B cell (primary cell): Measurements from ENCODE around the gene TWNK.

Experiments
- CTCF ChIP-seq: fragments of 200-600 bp; IDR thresholded peaks from one replicate; pipeline ENCODE4 v1.8.0; 2022; ENCODE audit warnings: antibody characterized with exemption, mild to moderate bottlenecking
- EZH2 ChIP-seq: IDR thresholded peaks from 2 replicates; pipeline ENCODE4 v1.6.1; 2012; ENCODE audit warnings: borderline replicate concordance, low read depth, mild to moderate bottlenecking, moderate library complexity, low read length; ENCODE audit not compliant: insufficient read depth, poor library complexity, severe bottlenecking

- no peak for TF ChIP-seq CTCF
- TF ChIP-seq EZH2: no peak
These were observed 2.6 kb upstream of the TWNK start for GRCh38 chr10:100984672-100985177.
